MM.1S (cell line): ENCODE results near the gene KHDC1L.
"Not testable (repeated sequence)": the region's sequence is repeated elsewhere in the genome, so short reads cannot be mapped to it uniquely, and the experiment has no call there.

ENCODE experiments used
- DNase-seq: peaks from one replicate; pipeline ENCODE4 v3.0.0-alpha.2; 2015
- H2AFZ ChIP-seq: fragments of 300-600 bp; sonication (generic); 2 replicates; pipeline ENCODE4 v1.6.0; 2016; ENCODE audit warnings: antibody characterized with exemption, low read length
- H3F3A ChIP-seq: fragments of 300-600 bp; sonication (generic); 2 replicates; pipeline ENCODE4 v1.6.1; 2016; ENCODE audit warnings: mild to moderate bottlenecking, antibody characterized with exemption, low read length, moderate library complexity, mixed read lengths; ENCODE audit not compliant: insufficient read depth
- H3K27ac ChIP-seq: fragments of 300-600 bp; sonication (generic); 2 replicates; pipeline ENCODE4 v1.5.1; 2016; ENCODE audit warnings: mild to moderate bottlenecking, low read length
- H3K27me3 ChIP-seq: fragments of 300-600 bp; sonication (generic); replicated peaks from 2 replicates; pipeline ENCODE4 v1.6.0; 2016; ENCODE audit warnings: low read length; ENCODE audit not compliant: insufficient read depth
- H3K36me3 ChIP-seq: fragments of 300-600 bp; sonication (generic); replicated peaks from 2 replicates; pipeline ENCODE4 v1.6.1; 2016; ENCODE audit warnings: mild to moderate bottlenecking, low read length, mixed read lengths; ENCODE audit not compliant: insufficient read depth
- H3K4me1 ChIP-seq: fragments of 300-600 bp; sonication (generic); 2 replicates; pipeline ENCODE4 v1.6.1; 2016; ENCODE audit warnings: low read length, mixed read lengths
- H3K4me2 ChIP-seq: fragments of 300-600 bp; sonication (generic); 2 replicates; pipeline ENCODE4 v1.6.0; 2016; ENCODE audit warnings: low read depth, low read length
- H3K4me3 ChIP-seq: fragments of 300-600 bp; sonication (generic); 2 replicates; pipeline ENCODE4 v1.5.1; 2016; ENCODE audit warnings: low read length, mixed read lengths
- H3K79me2 ChIP-seq: fragments of 300-600 bp; sonication (generic); 2 replicates; pipeline ENCODE4 v1.6.1; 2016; ENCODE audit warnings: mixed run types, low read length, mixed read lengths
- H3K9ac ChIP-seq: fragments of 300-600 bp; sonication (generic); 2 replicates; pipeline ENCODE4 v1.6.1; 2016; ENCODE audit warnings: low read length, mixed read lengths
- H3K9me2 ChIP-seq: fragments of 300-600 bp; sonication (generic); replicated peaks from 2 replicates; pipeline ENCODE4 v1.6.1; 2016; ENCODE audit warnings: mild to moderate bottlenecking, low read length, mixed read lengths; ENCODE audit not compliant: insufficient read depth
- H3K9me3 ChIP-seq: fragments of 300-600 bp; sonication (generic); replicated peaks from 2 replicates; pipeline ENCODE4 v1.6.1; 2016; ENCODE audit warnings: mild to moderate bottlenecking, low read length, mixed read lengths; ENCODE audit not compliant: insufficient read depth
- H4K20me1 ChIP-seq: fragments of 300-600 bp; sonication (generic); 2 replicates; pipeline ENCODE4 v1.6.1; 2016; ENCODE audit warnings: mild to moderate bottlenecking, low read length, moderate library complexity, mixed read lengths; ENCODE audit not compliant: insufficient read depth
- CTCF ChIP-seq: fragments of 300-600 bp; sonication (generic); IDR thresholded peaks from 2 replicates; pipeline ENCODE4 v1.5.1; 2016; ENCODE audit warnings: antibody characterized with exemption, low read length, mixed read lengths
- EZH2 ChIP-seq: fragments of 300-600 bp; sonication (generic); optimal IDR thresholded peaks from 2 replicates; pipeline ENCODE3; 2017; ENCODE audit warnings: low read depth, mild to moderate bottlenecking, antibody characterized with exemption, low read length, mixed read lengths
- EZH2phosphoT487 ChIP-seq: fragments of 300-600 bp; sonication (generic); IDR thresholded peaks from 2 replicates; pipeline ENCODE4 v1.6.1; 2018; ENCODE audit warnings: antibody characterized with exemption, low read length

KHDC1L gene

GRCh38 chr6:73240730-73241129, 15.4 kb upstream of the KHDC1L start:
- H4K20me1 ChIP-seq = no peaks in the 10 kb centered on the region
- H2AFZ ChIP-seq = no peak overlapping the region
- no peak for DNase-seq
- H3K79me2 ChIP-seq = no peaks in the 10 kb centered on the region
- no peaks in the 10 kb centered on the region for H3F3A ChIP-seq
- no peaks in the 10 kb centered on the region for H3K36me3 ChIP-seq
- H3K27ac ChIP-seq = no peak overlapping the region
- H3K9ac ChIP-seq = no peak overlapping the region
- no peaks in the 10 kb centered on the region for H3K9me3 ChIP-seq
- TF ChIP-seq EZH2phosphoT487 = no peak
- TF ChIP-seq CTCF = no peak
- no peak for TF ChIP-seq EZH2
- no peaks in the 10 kb centered on the region for H3K27me3 ChIP-seq
- no peak overlapping the region for H3K4me2 ChIP-seq
- no peaks in the 10 kb centered on the region for H3K4me1 ChIP-seq
- no peak overlapping the region for H3K4me3 ChIP-seq
- no peaks in the 10 kb centered on the region for H3K9me2 ChIP-seq

GRCh38 chr6:73236144-73236750, 11.0 kb upstream of the KHDC1L start:
- no peak overlapping the region for H3K4me3 ChIP-seq
- no peak overlapping the region for H3K9ac ChIP-seq
- TF ChIP-seq EZH2phosphoT487 (no peak), EZH2 (no peak), CTCF (no peak)
- no peaks in the 10 kb centered on the region for H3K36me3 ChIP-seq
- H3F3A ChIP-seq = peaks cover 16% of the 10 kb centered on the region
- H4K20me1 ChIP-seq = no peaks in the 10 kb centered on the region
- H3K4me1 ChIP-seq = peaks cover 12% of the 10 kb centered on the region
- no peaks in the 10 kb centered on the region for H3K27me3 ChIP-seq
- no peaks in the 10 kb centered on the region for H3K9me3 ChIP-seq
- no peak for DNase-seq
- H3K27ac ChIP-seq = no peak overlapping the region
- H3K4me2 ChIP-seq = no peak overlapping the region
- H3K9me2 ChIP-seq = no peaks in the 10 kb centered on the region
- no peaks in the 10 kb centered on the region for H3K79me2 ChIP-seq
- no peak overlapping the region for H2AFZ ChIP-seq

DNA sequence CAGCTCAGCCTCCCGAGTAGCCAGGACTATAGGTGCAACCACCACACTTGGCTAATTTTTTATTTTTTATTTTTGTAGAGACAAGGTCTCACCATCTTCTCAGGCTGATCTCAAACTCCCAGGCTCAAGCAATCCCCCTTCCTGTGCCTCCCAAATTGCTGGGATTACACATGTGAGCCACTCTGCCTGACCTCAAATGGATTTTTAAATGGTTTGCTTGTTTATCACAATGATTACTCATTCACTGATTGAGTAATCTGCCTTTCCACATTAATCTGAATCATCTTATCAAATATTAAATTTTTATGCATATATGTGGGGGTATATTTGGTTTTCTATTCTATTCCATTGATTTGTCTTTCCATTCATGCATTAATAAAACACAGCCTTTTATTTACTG, 9.4 kb upstream of the KHDC1L start:
- H3K27ac ChIP-seq = no peak overlapping the region
- no peaks in the 10 kb centered on the region for H3K27me3 ChIP-seq
- H3K36me3 ChIP-seq = no peaks in the 10 kb centered on the region
- TF ChIP-seq EZH2 (no peak), EZH2phosphoT487 (no peak), CTCF (no peak)
- no peaks in the 10 kb centered on the region for H3K79me2 ChIP-seq
- H3K9ac ChIP-seq = no peak overlapping the region
- no peak overlapping the region for H3K4me3 ChIP-seq
- H2AFZ ChIP-seq = no peak overlapping the region
- H3F3A ChIP-seq = peaks cover 16% of the 10 kb centered on the region
- H3K9me2 ChIP-seq = no peaks in the 10 kb centered on the region
- no peak for DNase-seq
- H4K20me1 ChIP-seq = no peaks in the 10 kb centered on the region
- H3K4me1 ChIP-seq = peaks cover 12% of the 10 kb centered on the region
- no peak overlapping the region for H3K4me2 ChIP-seq
- H3K9me3 ChIP-seq = no peaks in the 10 kb centered on the region

- Histone ChIP-seq H3K4me1 (peaks cover 12% of the 10 kb centered on the region), H3F3A (peaks cover 16% of the 10 kb centered on the region)
- not testable (repeated sequence) for H2AFZ ChIP-seq, H3K27ac ChIP-seq, DNase-seq, H3K4me2 ChIP-seq, H3K79me2 ChIP-seq, H4K20me1 ChIP-seq, H3K36me3 ChIP-seq, H3K9me2 ChIP-seq, H3K4me3 ChIP-seq, H3K27me3 ChIP-seq, H3K9ac ChIP-seq, H3K9me3 ChIP-seq
These were observed 8.7 kb upstream of the KHDC1L start for GRCh38 chr6:73233971-73234370.
